Activated T-cell treated with anti-CD3 and anti-CD28 coated beads for 1 hour (primary cell): ENCODE results near the gene STK32B.

ENCODE experiments used
- DNase-seq: peaks from one replicate; pipeline ENCODE4 v3.0.0-alpha.2; 2020; ENCODE audit warnings: low read depth

Gene STK32B

GRCh38 chr4:5125321-5125720 is 74.0 kb downstream of the STK32B start:
- DNase-seq: no peak

GRCh38 chr4:5126231-5126630 is 75.0 kb downstream of the STK32B start:
- no peak for DNase-seq

DNA sequence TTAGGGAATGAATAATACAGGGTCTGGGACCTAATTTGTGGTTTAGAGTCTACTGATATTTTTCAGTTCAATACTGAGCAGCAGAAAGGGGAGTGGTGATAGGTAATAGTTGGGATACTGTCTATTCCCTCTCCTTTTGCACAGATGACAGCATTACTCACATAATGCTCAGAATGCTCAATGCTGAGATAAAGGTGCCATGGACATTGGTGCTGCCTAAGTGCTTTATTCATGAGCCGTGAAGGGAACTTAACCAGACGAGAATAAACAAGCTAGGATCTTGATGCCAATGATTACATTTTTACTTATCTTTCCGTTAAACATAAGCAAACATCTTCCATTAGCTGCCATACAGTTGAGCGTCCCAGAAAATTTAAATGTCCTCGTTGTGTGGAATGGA is 75.6 kb downstream of the STK32B start:
- no peak for DNase-seq

DNA sequence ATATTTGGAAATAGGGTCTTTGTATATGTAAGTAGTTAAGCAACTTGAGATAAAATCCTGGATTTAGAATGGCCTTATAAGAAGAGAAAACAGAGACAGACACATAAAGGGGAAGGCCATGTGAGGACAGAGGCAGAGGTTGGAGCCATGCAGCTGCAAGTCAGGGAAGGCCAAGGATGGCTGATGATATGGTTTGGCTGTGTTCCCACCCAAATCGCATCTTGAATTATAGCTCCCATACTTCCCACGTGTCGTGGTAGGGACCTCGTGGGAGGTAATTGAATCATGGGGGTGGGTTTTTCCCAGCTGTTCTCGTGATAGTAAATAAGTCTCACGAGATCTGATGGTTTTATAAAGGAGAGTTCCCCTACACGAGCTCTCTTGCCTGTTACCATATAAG is 76.3 kb downstream of the STK32B start:
- DNase-seq: no peak

- DNase-seq: no peak
Measured at GRCh38 chr4:5128569-5128968, 77.3 kb downstream of the STK32B start.

GRCh38 chr4:5133201-5133600 is 81.9 kb downstream of the STK32B start:
- DNase-seq: no peak

DNA sequence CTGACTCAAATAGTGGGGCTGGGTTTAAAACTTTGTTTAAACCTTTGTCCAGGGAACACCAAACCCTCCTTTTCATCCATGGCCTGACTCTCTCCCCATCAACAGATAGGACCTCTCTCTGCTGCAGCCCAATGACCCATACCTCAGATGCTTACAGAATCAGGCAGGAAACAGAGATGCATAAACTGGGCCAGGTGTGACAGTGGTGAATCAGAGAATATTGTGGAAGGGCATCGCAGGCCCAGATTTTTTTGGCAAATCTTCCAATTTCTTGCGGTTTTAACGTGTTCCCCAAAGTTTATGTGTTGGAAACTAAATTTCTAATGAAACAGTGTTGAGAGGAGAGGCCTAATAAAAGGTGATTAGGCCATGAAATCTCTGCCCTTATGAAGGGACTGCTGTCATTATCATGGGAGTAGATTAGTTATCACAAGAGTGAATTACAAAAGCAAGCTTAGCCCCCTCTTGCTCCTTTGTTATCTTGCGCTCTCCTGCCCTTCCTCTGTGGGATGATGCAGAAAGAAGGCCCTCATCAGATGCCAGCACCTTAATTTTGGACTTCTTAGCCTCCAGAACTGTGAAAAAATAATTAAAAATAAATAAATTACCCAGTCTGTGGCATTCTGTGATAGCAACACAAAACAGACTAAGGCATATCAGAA is 82.8 kb downstream of the STK32B start:
- no peak for DNase-seq

- DNase-seq: no peak
Measured at GRCh38 chr4:5134620-5135019, 83.3 kb downstream of the STK32B start.

- DNase-seq: no peak
Measured at GRCh38 chr4:5137226-5137625, 85.9 kb downstream of the STK32B start.

DNA sequence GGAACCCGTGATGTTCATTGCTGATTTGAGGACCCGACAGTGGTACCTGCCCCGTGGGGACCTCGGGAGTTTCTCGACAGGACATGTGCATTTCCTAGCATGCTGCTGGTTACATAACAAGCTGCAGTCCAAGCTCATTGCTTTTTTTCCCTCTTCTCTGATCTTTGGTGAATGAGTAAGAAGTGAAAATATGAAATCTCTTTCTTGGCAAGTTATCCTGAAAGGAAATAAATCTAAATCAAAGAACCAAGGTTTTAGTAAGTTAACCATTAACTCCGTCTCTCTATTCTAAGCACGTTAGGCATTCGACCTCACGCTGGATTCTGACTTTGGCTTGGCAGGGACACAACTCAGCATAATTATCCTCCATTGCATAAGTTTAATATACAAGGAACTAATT is 86.6 kb downstream of the STK32B start:
- DNase-seq: no peak

DNA sequence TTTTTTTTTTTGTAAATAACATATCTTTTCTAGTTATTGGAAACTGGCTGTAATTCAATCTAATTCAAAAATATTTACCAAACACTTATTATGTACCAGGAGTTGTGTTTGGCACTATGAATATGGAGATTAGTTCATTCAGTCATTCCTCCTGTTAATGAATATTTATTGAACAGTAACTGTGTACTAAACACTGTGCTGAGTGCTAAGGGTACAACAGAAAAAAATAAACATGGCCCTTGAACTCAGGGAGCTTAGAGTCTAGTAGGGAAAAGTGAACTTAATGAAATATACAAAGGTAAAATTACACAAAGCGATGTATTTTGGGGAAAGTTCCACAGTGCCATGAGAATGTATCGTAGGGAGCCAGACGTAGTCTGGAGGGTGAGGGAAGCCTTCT is 87.1 kb downstream of the STK32B start:
- no peak for DNase-seq

GRCh38 chr4:5139141-5139540 is 87.9 kb downstream of the STK32B start:
- no peak for DNase-seq

DNA sequence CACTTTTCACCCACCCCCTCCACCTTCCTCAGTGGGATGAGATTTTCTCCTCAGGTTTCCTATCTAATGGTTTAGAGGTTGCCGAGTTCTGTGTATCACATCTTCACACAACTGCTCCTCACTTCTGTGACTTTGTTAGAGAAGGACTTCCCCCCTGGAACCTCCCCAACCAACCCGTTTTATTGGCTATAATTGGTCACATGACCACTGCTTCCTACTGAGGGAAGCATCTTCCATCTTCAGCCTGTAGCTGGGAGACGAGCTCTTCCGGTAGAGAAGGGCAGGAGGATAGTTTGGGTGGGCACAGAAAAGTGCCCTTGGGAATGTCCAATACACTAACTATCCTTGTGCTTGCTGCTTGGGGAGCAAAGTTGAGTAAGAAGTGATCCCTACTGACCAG is 90.5 kb downstream of the STK32B start:
- DNase-seq: no peak

DNA sequence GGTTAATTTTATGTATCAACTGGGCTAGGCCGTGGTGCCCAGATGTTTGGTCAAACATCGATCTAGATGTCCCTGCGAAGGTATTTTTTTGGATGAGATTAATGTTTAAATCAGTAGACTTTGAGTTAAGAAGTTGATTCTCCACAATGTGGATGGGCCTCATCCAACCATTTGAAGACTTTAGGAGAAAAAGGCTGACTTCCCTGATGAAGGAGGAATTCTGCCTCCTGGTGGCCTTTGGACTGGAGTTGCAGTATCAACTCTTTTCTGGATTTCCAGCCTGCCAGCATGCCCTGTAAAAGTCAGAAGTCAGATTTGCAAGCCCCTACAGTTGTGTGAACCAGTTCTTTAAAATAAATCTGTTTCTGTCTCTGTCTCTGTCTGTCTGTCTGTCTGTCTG is 91.4 kb downstream of the STK32B start:
- DNase-seq: no peak

GRCh38 chr4:5143306-5143861 is 92.1 kb downstream of the STK32B start:
- no peak for DNase-seq

DNA sequence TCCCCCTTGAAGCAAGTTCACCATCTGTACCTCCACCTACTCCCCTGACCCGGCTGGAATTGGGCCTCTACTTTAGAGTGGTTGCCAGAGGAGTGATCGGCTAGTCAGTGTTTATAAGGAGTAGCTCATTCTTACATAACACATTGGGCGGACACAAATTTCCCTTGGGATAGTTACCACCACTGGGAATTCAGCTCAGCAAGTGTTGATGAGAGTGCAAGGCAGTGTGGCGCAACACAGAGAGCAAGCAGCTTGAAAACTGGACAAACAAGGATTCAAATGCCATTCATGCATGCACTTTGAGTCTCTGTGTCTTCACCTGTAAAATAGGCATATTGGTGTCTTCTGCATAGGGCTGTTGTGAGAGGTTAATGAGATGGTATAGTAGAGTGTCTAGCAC is 92.7 kb downstream of the STK32B start:
- no peak for DNase-seq

DNA sequence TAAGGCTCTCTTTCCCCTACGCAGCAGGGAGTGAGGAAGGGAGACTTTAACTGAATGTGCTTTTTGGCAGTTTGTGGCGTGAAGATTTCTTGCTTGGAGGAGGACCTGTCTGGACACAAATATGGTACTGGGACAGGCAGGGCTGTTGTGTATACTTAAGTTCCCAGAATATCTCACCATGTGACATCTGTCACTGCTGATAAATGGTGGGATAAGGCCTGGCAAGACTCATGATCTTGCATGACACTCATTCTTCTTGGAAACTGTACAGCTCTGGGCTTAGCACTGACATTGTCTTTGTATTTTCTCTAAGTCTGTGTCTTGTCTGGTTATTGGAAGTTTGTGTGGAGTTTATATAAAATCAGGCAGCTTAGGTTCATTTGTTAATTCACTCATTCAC is 93.1 kb downstream of the STK32B start:
- no peak for DNase-seq

DNA sequence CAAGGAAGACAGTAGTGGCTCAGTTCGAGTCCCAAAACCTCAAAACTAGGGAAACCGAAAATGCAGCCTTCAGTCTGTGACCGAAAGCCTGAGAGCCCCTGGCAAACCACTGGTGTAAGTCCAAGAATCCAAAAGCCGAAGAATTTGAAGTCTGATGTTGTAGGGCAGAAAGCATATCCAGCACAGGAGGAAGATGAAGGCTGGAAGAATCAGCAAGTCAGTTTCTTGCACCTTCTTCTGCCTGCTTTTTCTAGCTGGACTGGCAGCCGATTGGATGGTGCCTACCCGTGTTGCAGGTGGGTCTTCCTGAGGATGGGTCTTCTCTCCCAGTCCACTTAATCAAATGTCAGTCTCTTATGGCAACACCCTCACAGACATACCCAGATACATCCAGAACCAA is 95.0 kb downstream of the STK32B start:
- no peak for DNase-seq

GRCh38 chr4:5152521-5152920 is 101.2 kb downstream of the STK32B start:
- no peak for DNase-seq

DNA sequence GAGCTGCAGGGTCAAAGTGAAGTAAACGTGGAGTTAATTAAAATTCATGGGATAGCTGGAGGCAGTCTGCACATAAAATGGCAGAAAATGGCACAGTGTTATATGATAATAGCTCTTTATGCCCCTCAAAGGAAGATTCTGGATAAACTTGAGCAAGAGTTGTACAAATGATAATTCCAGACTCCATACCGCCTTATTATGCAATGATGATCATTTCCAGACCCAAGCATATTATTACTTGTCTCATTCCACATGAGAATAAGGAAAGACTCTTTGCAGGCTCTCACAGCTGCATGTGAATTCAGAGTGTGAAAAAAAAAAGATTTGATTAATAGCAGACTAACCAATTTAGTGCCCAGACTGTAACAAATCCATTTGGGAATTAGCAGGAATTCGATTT is 105.4 kb downstream of the STK32B start:
- no peak for DNase-seq

DNA sequence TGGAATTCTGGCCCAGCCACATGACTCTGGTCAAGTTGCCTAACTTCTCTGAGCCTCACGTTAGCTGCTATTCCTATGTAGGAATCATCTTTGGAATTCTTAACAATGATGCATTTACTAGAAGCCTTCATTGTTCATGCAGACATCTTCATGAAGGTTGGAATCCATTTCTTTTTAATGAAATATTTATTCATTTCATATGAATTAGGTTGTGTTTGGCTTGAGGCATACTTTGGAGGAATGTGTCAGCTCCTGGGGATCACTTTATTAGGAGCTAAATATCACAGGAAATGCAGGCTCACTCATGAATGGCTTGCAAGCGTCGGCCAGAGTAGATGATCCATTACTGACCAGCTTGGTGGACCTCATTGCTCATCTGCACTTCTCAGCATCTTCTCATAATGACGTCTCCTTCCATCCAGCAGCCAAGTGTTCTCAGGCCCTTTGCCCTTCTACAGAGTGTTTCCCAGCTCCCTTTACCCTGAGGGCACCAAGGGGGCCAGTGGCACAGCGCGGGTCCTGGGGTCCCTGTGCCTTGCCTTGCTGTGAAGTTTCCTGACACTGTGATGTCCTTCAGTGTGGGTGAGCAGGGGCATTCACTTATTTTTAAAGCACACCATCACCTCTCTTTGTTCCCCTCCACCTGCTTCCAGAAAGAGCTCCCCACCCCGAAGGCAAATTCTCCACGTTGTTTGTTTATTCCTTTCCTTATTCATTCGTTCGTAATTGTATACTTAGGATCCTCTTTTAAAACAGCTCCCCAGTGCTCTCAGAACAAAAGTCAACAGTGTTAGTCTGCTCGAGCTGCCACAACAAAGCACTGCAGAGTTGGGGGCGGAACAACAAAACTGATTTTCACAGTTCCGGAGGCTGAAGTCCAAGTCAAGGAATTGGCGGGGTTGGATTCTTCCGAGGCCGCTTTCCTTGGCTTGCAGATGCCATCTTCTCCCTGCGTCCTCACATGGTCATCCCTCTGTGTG is 106.8 kb downstream of the STK32B start:
- DNase-seq: no peak

DNA sequence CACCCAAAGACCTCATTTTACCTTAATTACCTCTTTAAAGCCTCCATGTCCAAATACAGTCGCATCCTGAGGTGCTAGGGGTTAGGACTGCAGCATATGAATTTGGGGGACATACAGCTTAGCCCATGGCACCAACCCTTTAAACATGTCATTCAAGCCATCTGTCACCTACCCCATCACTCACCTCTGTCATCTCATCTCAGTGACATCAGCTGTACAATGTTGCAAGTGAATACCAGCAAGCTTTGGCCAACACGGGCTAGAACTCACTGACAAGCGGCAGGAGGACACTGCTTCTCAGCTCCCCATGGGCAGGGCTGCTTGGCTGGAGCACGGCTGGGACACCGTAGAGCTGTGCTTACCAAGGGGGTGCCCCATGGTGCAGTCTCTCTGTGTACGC is 107.5 kb downstream of the STK32B start:
- no peak for DNase-seq

DNA sequence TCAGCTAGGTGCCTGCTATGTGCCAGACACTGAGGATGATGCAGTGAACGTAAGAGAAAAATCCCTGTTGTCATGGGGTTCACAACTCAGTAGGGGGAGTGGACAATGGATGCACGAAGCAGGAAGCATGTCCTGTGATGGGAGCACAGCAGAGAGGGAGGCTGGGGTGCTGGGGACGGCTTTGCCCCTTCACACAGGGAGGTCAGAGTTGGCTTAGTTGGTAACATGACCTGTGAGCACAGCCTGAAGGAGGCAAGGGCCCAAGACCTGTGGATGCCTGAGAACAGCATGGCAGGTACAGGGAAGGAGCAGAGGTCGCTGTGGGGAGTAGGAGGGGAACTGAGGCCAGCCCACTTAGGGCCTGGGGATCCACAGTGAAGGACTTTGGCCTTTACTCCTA is 109.4 kb downstream of the STK32B start:
- DNase-seq: no peak
